IMR-90 (cell line): ENCODE data around the gene SEZ6L. TPM values are rescaled to one million over a fixed set of nuclear protein-coding genes. Genes with fewer than 3 reads are reported as not detected.

Experiments used
- ATAC-seq: fragments of 200-7000 bp; cut with Tn5 transposase; 2 replicates; pipeline ENCODE4 v1.9.1; 2020; ENCODE audit warnings: low read depth, mild to moderate bottlenecking, moderate library complexity
- BruUV-seq: library from RNA; stranded (reverse); fragments of 400-500 nt; replicated peaks from 2 replicates; lab custom pipeline; 2021; lab: Mats Ljungman, UMichigan
- CTCF ChIA-PET: fragments of 300-600 bp; formaldehyde crosslinking; extraction: SDS; loops from one replicate; lab custom pipeline; 2021; ENCODE audit warnings: antibody characterized with exemption; lab: Yijun Ruan, JAX
- POLR2A ChIA-PET: fragments of 300-600 bp; sonication (Branson Sonifier 250); formaldehyde crosslinking; loops from one replicate; lab custom pipeline; 2022; ENCODE audit warnings: antibody characterized with exemption; ENCODE audit not compliant: unreplicated experiment; lab: Charles Lee
- DNase-seq: peaks from one replicate; pipeline ENCODE4 v3.0.0; 2013
- H2AFZ ChIP-seq: replicated peaks from 2 replicates; pipeline ENCODE3; 2013; ENCODE audit warnings: low read length, mild to moderate bottlenecking; ENCODE audit not compliant: poor library complexity
- H2AK5ac ChIP-seq: 2 replicates; pipeline ENCODE4 v1.6.1; 2013; ENCODE audit warnings: low read depth, low read length, inconsistent platforms
- H2AK9ac ChIP-seq: replicated peaks from 2 replicates; pipeline ENCODE3; 2013; ENCODE audit warnings: mild to moderate bottlenecking, low read depth, low read length, moderate library complexity; ENCODE audit not compliant: poor library complexity
- H2BK120ac ChIP-seq: 2 replicates; pipeline ENCODE4 v1.6.1; 2013; ENCODE audit warnings: low read depth, low read length, inconsistent platforms
- H2BK15ac ChIP-seq: 3 replicates; pipeline ENCODE4 v1.6.1; 2013; ENCODE audit warnings: low read depth, low read length, inconsistent platforms
- H2BK20ac ChIP-seq: 2 replicates; pipeline ENCODE4 v1.6.1; 2013; ENCODE audit warnings: low read depth, mild to moderate bottlenecking, inconsistent platforms, low read length, moderate library complexity
- H2BK5ac ChIP-seq: 2 replicates; pipeline ENCODE4 v1.6.1; 2013; ENCODE audit warnings: mild to moderate bottlenecking, low read depth, low read length, inconsistent platforms; ENCODE audit not compliant: poor library complexity, severe bottlenecking
- H3K14ac ChIP-seq: replicated peaks from 2 replicates; pipeline ENCODE4 v1.6.1; 2013; ENCODE audit warnings: low read depth, low read length, inconsistent platforms
- H3K18ac ChIP-seq: 2 replicates; pipeline ENCODE4 v1.6.1; 2013; ENCODE audit warnings: low read depth, low read length, control low read depth
- H3K23ac ChIP-seq: 2 replicates; pipeline ENCODE4 v1.6.1; 2013; ENCODE audit warnings: low read depth, low read length, inconsistent platforms
- H3K27ac ChIP-seq: 2 replicates; pipeline ENCODE4 v1.5.1; 2013; ENCODE audit warnings: mild to moderate bottlenecking, control low read depth, low read length; ENCODE audit not compliant: insufficient read depth
- H3K27me3 ChIP-seq: 2 replicates; pipeline ENCODE4 v1.6.1; 2013; ENCODE audit warnings: low read length; ENCODE audit not compliant: control insufficient read depth, insufficient read depth
- H3K36me3 ChIP-seq: 2 replicates; pipeline ENCODE4 v1.6.1; 2013; ENCODE audit warnings: low read length, mixed read lengths; ENCODE audit not compliant: control insufficient read depth, insufficient read depth
- H3K4ac ChIP-seq: 2 replicates; pipeline ENCODE4 v1.6.1; 2013; ENCODE audit warnings: low read depth, low read length, inconsistent platforms
- H3K4me1 ChIP-seq: 2 replicates; pipeline ENCODE4 v1.6.1; 2013; ENCODE audit warnings: low read length, mixed read lengths; ENCODE audit not compliant: control insufficient read depth, insufficient read depth
- H3K4me2 ChIP-seq: 2 replicates; pipeline ENCODE4 v1.6.1; 2013; ENCODE audit warnings: low read depth, mild to moderate bottlenecking, control low read depth, low read length, moderate library complexity
- H3K4me3 ChIP-seq: 2 replicates; pipeline ENCODE4 v1.5.1; 2013; ENCODE audit warnings: low read depth, mild to moderate bottlenecking, control low read depth, low read length, moderate library complexity; ENCODE audit not compliant: insufficient read depth
- H3K56ac ChIP-seq: 2 replicates; pipeline ENCODE4 v1.6.1; 2013; ENCODE audit warnings: low read length, inconsistent platforms; ENCODE audit not compliant: insufficient read depth; ENCODE audit errors: extremely low read depth
- H3K79me1 ChIP-seq, 2 experiments: 2 replicates each; pipeline ENCODE4 v1.6.1; 2013; ENCODE audit warnings: low read length in 2 of 2, inconsistent platforms in 1 of 2, low read depth in 1 of 2
- H3K9ac ChIP-seq: 2 replicates; pipeline ENCODE4 v1.6.1; 2013; ENCODE audit warnings: low read depth, low read length, control low read depth
- H3K9me1 ChIP-seq: 2 replicates; pipeline ENCODE4 v1.6.1; 2013; ENCODE audit warnings: low read length, inconsistent platforms; ENCODE audit not compliant: insufficient read depth
- H3K9me3 ChIP-seq: 2 replicates; pipeline ENCODE4 v1.6.1; 2013; ENCODE audit warnings: low read length; ENCODE audit not compliant: control insufficient read depth, insufficient read depth
- H4K20me1 ChIP-seq: 2 replicates; pipeline ENCODE4 v1.6.1; 2013; ENCODE audit warnings: low read length, inconsistent platforms; ENCODE audit not compliant: insufficient read depth
- H4K5ac ChIP-seq: 2 replicates; pipeline ENCODE4 v1.6.1; 2013; ENCODE audit warnings: mild to moderate bottlenecking, low read depth, low read length, control low read depth
- H4K8ac ChIP-seq, 2 experiments: 2 replicates each; pipeline ENCODE4 v1.6.1; 2013; ENCODE audit warnings: low read depth in 2 of 2, low read length in 2 of 2, control low read depth in 1 of 2, inconsistent platforms in 1 of 2
- H4K91ac ChIP-seq: 2 replicates; pipeline ENCODE4 v1.6.1; 2013; ENCODE audit warnings: low read depth, low read length, inconsistent platforms; ENCODE audit not compliant: insufficient read depth
- FOS ChIP-seq: fragments of 150-350 bp; IDR thresholded peaks from 2 replicates; pipeline ENCODE4 v1.6.1; 2016; ENCODE audit warnings: low read depth, low read length
- MAFK ChIP-seq: IDR thresholded peaks from 2 replicates; pipeline ENCODE4 v1.6.1; 2012; ENCODE audit warnings: low read depth, low read length, improper control_type of control experiment
- WGBS, 2 experiments: methylation state at CpG; one replicate each; pipeline versions ENCODE4 v1.1.5 to v1.1.7; 2013; ENCODE audit warnings: missing lambda C conversion rate in 2 of 2; ENCODE audit not compliant: insufficient read length in 1 of 2; ENCODE audit errors: extremely low coverage in 2 of 2; 5-methylcytosine and 5-hydroxymethylcytosine counted together
- dilution Hi-C: fragments of 300-500 bp; cut with HindIII; formaldehyde crosslinking; loops from one replicate; pipeline ENCODE4 v1.14.3; 2018; ENCODE audit warnings: low sequenced_read_pairs; ENCODE audit not compliant: unreplicated experiment
- in situ Hi-C: fragments of 300-500 bp; cut with MboI; formaldehyde crosslinking; loops from 3 replicates; pipeline ENCODE4 v1.14.3; 2019; ENCODE audit warnings: low sequenced_read_pairs, inconsistent platforms, mixed read lengths
- intact Hi-C: fragments of 100-400 bp; cut with micrococcal nuclease; formaldehyde crosslinking; loops from 2 replicates; pipeline ENCODE4 v1.10.0; 2022
- polyA plus RNA-seq, 3 experiments: library from polyadenylated mRNA; depleted of rRNA; stranded (reverse); fragments of >200 nt; gene quantifications; 2 replicates each; pipeline ENCODE4 v1.2.3, GENCODE V29; 2012; ENCODE audit warnings: low replicate concordance in 1 of 3
- total RNA-seq: library from RNA; depleted of rRNA; stranded (reverse); fragments of >200 nt; gene quantifications from 2 replicates; pipeline ENCODE4 v1.2.3, GENCODE V29; 2012
- TF ChIP-seq, protein P1 (sequence below): fragments of 150-350 bp; IDR thresholded peaks from 2 replicates; pipeline ENCODE4 v1.6.1; 2017; ENCODE audit warnings: mild to moderate bottlenecking, antibody characterized with exemption, low read length, low read depth

SEZ6L gene
- total and polyA plus RNA-seq, 2 of the 4 experiments (the other 2 are of a cell fraction): not detected

DNA sequence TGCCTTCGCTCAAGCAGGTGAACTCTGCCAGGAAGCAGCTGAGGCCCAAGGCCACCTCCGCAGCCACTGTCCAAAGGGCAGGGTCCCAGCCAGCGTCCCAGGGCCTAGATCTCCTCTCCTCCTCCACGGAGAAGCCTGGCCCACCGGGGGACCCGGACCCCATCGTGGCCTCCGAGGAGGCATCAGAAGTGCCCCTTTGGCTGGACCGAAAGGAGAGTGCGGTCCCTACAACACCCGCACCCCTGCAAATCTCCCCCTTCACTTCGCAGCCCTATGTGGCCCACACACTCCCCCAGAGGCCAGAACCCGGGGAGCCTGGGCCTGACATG lies 123.4 kb downstream of the SEZ6L start:
- no peak for DNase-seq
- Histone ChIP-seq H3K4ac (no peak overlapping the region), H4K8ac (no peak overlapping the region), H3K56ac (no peak overlapping the region), H4K91ac (no peak overlapping the region), H3K4me3 (no peak overlapping the region), H2AFZ (no peak overlapping the region), H3K23ac (no peak overlapping the region), H3K27me3 (no peaks in the 10 kb centered on the region), H3K14ac (no peak overlapping the region), H3K27ac (no peak overlapping the region), H4K20me1 (no peaks in the 10 kb centered on the region), H3K79me1 (no peaks in the 10 kb centered on the region), H3K4me1 (no peaks in the 10 kb centered on the region), H3K18ac (no peak overlapping the region), H2BK20ac (no peak overlapping the region), H3K9me3 (no peaks in the 10 kb centered on the region), H3K4me2 (no peak overlapping the region), H3K36me3 (no peaks in the 10 kb centered on the region), H2BK15ac (no peak overlapping the region), H2AK9ac (no peak overlapping the region), H4K5ac (no peak overlapping the region), H3K9ac (no peak overlapping the region), H2AK5ac (no peak overlapping the region), H2BK120ac (no peak overlapping the region), H3K9me1 (no peaks in the 10 kb centered on the region), H2BK5ac (no peak overlapping the region)
- no peak for ATAC-seq
- CTCF ChIA-PET: no interaction called here
- dilution Hi-C loops (no loop called here), intact Hi-C loops (loop anchor here (10.0 kb wide), 1 partner anchor 62 kb away; no protein-coding TSS in a partner anchor), in situ Hi-C loops (no loop called here)
- TF ChIP-seq, protein P1, sequence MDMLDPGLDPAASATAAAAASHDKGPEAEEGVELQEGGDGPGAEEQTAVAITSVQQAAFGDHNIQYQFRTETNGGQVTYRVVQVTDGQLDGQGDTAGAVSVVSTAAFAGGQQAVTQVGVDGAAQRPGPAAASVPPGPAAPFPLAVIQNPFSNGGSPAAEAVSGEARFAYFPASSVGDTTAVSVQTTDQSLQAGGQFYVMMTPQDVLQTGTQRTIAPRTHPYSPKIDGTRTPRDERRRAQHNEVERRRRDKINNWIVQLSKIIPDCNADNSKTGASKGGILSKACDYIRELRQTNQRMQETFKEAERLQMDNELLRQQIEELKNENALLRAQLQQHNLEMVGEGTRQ: no peak
- no peak for TF ChIP-seq MAFK
- TF ChIP-seq FOS: no peak
- POLR2A ChIA-PET: no interaction called here
- WGBS, 2 experiments: no CpG with 5 or more reads among the region's 13 CpGs
- no TSS peak for BruUV-seq
